GM19240 (cell line): ENCODE results near the gene NR2F1.

Experiments
- DNase-seq: peaks from one replicate; pipeline ENCODE4 v3.0.0; 2011; ENCODE audit warnings: low spot score; ENCODE audit not compliant: insufficient read length

The NR2F1 gene

GRCh38 chr5:93577854-93578812 lies 4.9 kb upstream of the NR2F1 start:
- no peak for DNase-seq

- no peak for DNase-seq
These were observed 4.0 kb upstream of the NR2F1 start for GRCh38 chr5:93578813-93579691.

GRCh38 chr5:93579692-93580062 lies 3.3 kb upstream of the NR2F1 start:
- DNase-seq: no peak

- no peak for DNase-seq
These were observed 2.7 kb upstream of the NR2F1 start for GRCh38 chr5:93580063-93580926.

GRCh38 chr5:93580927-93581445 lies 2.0 kb upstream of the NR2F1 start, which contains the start of gene NR2F1-AS1:
NR2F1-AS1 (minus strand) TSS chr5:93581219.
- no peak for DNase-seq

- no peak for DNase-seq
These were observed 907 bp upstream of the NR2F1 start for GRCh38 chr5:93582167-93582462.

GRCh38 chr5:93583439-93583767 lies 381 bp downstream of the NR2F1 start:
- DNase-seq: no peak

- no peak for DNase-seq
These were observed 960 bp downstream of the NR2F1 start for GRCh38 chr5:93583768-93584595.

- DNase-seq: no peak
These were observed 1.6 kb downstream of the NR2F1 start for GRCh38 chr5:93584596-93585040.

- DNase-seq: no peak
These were observed 2.2 kb downstream of the NR2F1 start for GRCh38 chr5:93585041-93585766.

- DNase-seq: no peak
These were observed 2.9 kb downstream of the NR2F1 start for GRCh38 chr5:93585767-93586385.

- no peak for DNase-seq
These were observed 3.9 kb downstream of the NR2F1 start for GRCh38 chr5:93586736-93587596.

GRCh38 chr5:93587597-93588351 lies 4.8 kb downstream of the NR2F1 start:
- DNase-seq: no peak

- DNase-seq: no peak
These were observed 5.5 kb downstream of the NR2F1 start for GRCh38 chr5:93588352-93589151.

GRCh38 chr5:93589152-93589828 lies 6.3 kb downstream of the NR2F1 start:
- no peak for DNase-seq

GRCh38 chr5:93589829-93590215 lies 6.8 kb downstream of the NR2F1 start:
- DNase-seq: no peak
